Measurements from ENCODE around the gene TBC1D3I.
"Not testable (repeated sequence)": the region's sequence is repeated elsewhere in the genome, so short reads cannot be mapped to it uniquely, and the experiment has no call there.

GRCh38 chr17:36295161-36295560 lies 30.8 kb upstream of the TBC1D3I start:
- TF ChIP-seq POLR2A, CTCF (IDR thresholded peaks at IDR 0.05): not testable (repeated sequence)
